ENCODE results near the gene ANKRD40.
A peak's percentile ranks its signal among the peaks of the same experiment; 100 is the strongest.
"Not testable (repeated sequence)": the region's sequence is repeated elsewhere in the genome, so short reads cannot be mapped to it uniquely, and the experiment has no call there.

Gene ANKRD40, protein sequence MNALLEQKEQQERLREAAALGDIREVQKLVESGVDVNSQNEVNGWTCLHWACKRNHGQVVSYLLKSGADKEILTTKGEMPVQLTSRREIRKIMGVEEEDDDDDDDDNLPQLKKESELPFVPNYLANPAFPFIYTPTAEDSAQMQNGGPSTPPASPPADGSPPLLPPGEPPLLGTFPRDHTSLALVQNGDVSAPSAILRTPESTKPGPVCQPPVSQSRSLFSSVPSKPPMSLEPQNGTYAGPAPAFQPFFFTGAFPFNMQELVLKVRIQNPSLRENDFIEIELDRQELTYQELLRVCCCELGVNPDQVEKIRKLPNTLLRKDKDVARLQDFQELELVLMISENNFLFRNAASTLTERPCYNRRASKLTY

DNA sequence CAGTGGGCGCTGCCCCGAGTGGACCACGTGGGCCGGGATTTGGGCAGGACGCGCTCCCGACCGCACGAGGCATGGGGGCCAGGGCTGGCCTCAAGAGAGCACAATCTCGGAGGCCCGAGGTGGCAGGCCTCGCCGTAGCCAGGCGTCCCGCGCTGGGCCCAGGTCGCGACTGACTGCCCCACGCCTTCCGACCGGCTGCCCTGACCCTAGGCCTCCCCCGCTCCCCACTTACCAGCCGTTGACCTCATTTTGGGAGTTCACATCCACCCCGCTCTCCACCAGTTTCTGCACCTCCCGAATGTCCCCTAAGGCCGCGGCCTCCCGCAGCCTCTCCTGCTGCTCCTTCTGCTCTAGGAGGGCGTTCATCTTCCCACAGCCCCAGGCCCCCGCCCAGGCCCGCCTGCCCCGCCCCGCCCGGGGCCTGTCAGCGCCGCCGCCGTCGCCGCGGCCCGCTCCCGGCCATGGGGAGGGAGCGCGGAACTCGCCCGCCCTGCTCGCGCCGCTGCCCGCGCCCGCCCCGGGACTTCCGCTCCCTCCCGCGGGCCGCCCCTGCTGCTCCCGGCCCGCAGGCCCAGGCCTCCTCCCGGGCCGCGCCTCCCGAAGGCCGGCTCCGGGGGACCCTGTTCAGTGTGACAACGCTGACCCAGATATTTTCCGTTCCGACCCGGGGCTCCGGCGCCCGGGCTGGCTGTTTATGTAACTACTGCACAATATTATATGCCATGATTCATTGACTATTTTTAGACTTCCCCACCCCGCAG lies at the start of gene ANKRD40:
ANKRD40 (minus strand) TSS at position 626 of the 761 bp plus-strand sequence; CDS start at position 366, 260 bp downstream.
- peak; percentile 64 for FAIRE-seq

DNA sequence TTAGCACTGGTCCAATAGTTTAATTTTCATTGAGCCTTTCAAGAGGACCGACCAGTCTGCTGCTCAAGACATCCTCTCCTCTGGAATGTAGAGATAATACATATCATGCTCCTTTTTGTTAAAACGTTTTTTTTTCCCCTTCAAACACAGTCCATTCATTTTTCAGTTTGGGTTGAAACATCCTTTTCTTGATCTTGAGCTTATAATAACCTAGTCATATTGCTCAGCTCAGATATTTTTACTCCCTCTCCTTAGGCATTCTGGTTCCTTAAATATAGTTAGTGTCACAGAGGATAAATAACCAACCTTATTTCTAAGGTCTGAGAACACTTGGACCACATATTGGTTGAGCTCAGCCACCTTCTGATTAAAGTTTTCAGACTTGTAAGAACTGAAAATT lies 46.8 kb upstream of the ANKRD40 start:
- no peak for FAIRE-seq

DNA sequence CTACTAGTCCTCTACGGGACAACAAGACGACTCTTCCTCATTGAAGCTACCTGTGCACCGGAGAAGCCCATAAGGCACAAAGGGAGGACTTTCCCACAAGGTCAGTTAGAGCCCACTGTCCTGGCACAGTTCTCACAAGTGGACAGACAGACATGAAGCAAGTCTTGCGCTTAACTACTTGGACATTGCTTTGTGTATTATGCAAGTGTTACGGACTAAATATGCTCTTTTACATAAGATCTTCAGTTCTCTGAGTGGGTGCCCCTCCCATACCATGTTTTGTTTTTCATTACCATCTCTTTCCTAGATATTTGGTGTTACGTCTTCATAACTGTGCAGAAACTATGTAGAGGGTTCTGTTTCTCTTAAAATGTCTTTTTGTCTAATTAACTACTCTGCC lies 41.5 kb upstream of the ANKRD40 start:
- no peak for FAIRE-seq

DNA sequence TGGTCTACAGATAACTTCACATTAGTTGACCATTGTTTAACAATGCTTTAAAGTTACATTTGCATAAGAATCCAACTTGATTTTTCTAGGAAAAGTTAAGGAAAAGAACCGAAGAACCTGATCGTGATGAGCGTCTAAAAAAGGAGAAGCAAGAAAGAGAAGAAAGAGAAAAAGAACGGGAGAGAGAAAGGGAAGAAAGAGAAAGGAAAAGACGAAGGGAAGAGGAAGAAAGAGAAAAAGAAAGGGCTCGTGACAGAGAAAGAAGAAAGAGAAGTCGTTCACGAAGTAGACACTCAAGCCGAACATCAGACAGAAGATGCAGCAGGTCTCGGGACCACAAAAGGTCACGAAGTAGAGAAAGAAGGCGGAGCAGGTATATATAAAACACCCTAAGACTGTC lies 37.9 kb upstream of the ANKRD40 start:
- FAIRE-seq, result no peak

DNA sequence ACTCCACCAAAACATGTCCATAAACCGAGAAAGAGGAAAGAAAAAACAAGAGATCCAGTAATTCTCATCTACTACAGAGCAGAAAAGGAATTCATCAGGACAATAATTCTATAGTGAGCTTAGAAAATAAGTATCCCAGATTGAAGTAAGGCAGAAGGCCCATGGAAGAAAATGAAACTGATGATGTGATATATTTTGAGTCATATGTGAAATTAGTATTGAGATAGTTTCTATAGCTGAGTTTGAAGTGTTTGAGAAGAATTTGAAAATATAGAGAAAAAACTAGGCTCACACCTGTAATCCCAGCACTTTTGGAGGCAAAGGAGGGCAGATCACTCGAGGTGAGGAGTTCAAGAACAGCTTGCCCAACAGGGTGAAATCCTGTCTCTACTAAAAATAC lies 31.4 kb upstream of the ANKRD40 start:
- FAIRE-seq, result no peak

DNA sequence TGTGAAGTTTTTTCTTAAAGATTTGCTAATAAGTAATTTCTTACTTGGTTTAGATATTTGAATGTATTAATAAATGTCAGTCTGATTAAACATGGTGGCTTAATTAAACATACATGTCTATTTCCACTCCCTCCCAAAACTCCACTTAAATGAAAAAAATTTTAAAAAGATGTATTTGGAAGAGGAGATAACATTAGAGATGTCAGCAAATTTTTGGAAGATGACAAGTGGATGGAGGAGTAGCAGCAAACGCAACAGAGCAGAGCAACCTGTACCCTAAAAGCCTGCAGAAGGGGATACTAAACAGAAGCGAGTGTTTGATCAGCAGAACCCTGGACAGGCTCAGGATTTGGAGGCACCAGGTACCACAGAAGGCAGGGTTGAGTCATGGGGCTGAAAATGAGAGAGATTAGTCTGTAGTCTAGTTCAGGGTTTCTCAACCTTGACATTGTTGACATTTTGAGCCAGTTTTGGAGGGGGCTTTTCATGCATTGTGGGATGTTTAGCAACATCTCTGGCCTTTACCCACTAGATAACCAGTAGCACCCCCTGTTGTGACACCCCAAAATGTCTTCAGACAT lies 29.5 kb upstream of the ANKRD40 start:
- no peak for FAIRE-seq

DNA sequence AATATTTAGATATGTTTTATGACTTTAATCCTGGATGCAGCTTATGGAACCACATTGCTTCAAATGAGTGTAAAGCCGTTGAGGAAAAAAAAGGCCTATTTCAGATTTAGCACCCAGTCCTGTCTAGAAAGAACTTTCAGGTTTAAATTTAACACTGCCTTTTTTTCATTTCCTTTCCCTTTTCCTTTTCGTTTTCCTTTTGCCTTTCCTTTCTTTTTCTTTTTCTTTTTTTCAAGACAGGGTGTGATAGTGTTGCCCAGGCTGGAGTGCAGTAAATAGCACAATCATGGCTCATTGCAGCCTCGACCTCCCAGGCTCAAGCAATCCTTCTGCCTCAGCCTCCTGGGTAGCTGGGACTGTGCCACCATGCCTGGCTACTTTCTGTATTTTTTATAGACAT lies 27.6 kb upstream of the ANKRD40 start:
- FAIRE-seq, result no peak

DNA sequence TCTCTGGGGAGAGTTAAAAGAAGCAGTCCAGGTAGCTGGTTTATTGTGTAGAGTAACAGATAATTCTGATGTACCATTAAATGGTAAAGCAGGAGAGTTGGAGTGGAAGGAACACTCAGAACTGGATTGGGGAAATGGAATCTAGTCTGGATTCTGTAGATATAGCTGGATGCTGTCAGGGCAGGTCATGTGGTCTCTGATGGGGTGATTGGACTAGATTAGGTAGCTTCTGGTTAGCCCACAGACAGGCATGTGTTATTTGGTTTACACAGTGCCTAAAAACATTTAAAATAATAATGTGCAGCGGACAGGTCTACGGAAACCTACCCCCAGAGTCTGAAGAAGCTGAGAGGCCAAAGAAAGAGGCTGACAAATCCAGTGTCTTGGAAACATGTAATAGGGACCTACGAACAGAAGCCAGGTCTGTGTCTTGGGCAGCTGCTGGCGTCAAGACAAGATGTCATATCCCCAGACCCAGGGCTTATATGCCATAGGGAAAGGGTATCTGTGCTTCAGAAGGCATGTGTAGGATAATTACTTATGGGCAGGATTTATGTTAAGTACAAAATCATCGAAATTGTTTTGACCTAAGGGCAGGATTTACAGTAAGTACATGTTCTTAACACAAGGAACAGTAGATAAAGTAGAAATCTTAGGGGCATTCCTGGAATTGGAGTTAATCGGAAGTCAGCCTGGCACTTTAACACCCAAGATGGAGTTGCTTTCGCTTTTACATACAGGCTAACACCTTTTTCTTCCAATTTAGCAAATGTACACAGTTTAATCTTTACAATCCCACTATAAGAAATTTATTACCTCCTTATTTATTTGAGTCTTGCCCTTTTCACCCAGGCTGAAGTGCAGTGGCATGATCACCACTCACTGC lies 24.1 kb upstream of the ANKRD40 start:
- FAIRE-seq, result no peak

DNA sequence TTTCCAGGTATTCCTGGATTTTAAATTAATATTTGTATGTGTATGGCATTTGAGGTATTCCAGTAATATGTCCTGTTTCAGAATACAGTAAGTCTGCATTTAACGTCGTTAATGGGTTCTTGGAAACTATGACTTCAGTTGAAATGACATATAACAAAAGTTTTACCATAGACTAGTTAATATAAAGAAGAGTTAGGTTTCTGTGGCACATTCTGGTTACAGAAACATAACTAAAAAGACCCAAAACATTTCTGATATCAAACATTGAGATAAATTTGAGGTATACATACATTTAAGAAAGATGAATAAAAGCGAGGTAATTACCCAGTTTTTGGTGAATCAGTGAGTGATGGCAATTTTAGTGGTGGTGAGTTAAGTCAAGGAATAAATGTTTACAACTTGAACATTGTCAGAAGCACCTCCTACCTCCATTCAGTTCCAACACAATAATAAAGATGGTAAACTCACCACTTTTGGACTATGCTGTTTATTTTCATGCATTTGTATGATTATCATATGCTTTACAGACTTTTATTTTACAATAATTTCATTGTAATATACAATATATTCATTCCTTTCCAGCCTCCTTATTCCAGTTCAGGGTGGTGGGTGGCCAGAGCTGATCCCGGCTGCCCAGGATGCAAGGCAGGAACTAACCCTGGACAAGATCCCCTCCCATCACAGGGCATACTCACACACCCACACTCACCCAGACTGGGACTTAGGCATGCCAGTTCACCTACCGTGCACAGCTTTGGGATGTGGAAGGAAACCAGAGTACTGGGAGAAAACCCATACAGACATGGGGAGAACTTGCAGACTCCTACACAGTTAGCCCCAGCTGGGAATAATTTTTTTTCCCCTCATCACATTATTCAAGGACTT lies 21.4 kb upstream of the ANKRD40 start:
- no peak for FAIRE-seq

DNA sequence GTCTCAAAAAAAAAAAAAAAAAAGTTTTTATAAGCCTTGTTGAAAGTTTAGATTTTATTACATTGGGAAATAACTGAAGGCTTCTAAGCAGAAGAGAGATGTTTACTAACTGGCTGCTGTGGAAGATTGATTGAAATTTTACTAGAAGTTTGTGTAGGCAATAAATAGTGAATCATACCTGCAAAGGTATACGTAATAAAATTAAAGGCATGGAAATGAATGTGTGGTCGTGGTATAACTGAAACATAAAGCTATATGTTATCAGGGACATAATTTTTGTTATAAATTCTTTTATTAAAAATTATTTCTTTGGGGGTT lies 20.4 kb upstream of the ANKRD40 start:
- no peak for FAIRE-seq

DNA sequence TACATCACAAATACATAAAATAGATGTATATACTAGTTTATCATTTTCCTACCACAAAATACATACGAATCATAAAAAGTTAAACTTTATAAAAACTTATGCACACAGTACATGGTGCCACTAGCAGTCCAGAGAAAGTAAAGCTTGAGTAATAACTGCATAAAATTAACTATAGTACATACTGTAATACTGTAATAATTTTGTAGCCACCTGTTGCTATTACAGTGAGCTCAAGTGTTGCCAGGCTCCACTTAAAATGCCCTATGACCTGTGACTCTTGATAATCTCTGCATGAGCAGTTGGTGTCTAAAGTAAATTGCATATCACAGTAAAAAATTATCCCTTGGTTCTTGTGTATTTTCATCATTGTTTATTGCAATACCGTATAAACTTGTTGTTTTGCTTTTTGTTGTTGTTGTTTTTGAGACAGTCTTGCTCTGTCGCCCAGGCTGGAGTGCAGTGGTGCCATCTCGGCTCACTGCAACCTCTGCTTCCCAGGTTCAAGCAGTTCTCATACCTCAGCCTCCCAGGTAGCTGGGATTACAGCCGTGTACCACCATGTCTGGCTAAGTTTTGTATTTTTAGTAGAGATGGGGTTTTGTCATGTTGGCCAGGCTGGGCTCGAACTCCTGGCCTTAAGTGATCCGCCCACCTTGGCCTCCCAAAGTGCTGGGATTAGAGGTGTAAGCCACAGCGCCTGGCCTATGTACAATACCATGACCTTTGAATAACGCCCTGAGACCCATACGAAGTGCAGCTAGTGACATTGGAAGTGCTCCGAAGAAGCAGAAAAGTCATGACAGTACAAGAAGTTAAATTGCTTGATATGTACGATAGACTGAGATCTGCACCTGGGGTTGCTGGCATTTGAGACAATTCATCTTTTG lies 18.3 kb upstream of the ANKRD40 start:
- no peak for FAIRE-seq

DNA sequence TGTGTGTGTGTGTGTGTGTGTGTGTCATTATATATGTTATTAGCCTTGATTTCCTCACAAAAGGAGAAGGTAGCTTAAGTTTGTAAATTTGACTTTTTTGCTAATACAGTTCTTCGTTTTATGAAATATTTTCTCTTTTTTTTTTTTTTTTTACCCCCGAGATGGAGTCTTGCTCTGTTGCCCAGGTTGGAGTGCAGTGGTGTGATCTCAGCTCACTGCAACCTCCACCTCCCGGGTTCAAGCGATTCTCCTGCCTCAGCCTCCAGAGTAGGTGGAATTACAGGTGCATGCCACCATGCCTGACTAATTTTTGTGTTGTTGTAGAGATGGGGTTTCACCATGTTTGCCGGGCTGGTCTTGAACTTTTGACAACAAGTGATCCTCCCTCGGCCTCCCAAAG lies 16.9 kb upstream of the ANKRD40 start:
- not testable (repeated sequence) for FAIRE-seq

DNA sequence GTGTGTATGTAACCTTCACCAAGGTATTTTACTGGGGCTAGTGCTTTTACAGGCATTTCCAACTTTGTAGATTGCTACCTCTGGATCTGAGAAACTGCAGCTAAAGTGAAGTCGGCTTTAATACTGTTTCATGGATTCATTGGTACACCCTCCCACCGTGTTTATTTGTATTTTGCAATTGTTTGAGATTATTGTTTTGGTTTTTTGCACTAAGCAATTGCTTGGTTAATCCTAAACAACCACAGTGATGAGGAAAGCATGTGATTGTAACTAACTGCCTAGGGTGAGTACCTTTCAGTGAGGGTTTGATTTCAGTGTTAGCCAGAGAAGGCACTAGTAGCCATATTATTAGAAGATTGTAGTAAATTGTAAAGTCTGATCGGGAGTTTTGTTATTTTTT lies 15.0 kb upstream of the ANKRD40 start:
- no peak for FAIRE-seq

DNA sequence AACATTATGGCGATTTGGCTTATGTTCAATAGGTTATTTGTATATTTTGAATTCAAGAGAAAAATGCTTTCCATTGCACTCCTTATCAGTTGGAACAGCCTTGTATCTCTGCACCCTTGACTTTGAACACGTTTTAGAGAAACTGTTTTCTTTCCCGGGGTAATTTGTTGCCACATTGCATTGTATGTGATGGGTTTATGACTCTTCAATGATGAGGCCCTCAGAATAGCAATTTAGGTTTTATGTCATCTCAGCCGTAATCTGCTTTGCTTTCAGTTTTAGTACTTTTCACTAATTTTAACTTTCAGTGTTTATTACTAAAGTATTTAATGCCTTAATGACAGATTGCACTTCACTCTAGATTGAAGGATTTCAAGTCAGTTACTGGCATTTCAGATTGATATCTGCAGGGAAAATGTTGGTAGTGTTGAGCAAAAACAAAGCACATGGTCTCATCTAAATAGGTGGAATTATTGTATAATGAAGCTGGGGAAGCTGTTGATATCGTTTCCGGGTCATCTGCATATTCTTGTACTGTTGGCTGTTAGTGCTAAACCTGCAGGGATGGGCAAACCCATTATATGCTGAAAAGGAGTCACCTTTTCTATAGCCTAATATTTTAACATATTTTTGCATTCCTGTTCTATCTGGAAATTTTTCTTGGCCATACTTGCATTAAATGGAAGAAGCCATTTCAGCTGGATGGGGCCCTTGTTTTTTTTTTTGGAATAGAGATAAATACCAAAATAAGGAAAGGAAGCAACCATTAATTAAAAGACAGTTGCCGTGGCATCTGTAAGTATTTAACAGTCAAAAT lies 13.7 kb upstream of the ANKRD40 start:
- FAIRE-seq, result no peak

DNA sequence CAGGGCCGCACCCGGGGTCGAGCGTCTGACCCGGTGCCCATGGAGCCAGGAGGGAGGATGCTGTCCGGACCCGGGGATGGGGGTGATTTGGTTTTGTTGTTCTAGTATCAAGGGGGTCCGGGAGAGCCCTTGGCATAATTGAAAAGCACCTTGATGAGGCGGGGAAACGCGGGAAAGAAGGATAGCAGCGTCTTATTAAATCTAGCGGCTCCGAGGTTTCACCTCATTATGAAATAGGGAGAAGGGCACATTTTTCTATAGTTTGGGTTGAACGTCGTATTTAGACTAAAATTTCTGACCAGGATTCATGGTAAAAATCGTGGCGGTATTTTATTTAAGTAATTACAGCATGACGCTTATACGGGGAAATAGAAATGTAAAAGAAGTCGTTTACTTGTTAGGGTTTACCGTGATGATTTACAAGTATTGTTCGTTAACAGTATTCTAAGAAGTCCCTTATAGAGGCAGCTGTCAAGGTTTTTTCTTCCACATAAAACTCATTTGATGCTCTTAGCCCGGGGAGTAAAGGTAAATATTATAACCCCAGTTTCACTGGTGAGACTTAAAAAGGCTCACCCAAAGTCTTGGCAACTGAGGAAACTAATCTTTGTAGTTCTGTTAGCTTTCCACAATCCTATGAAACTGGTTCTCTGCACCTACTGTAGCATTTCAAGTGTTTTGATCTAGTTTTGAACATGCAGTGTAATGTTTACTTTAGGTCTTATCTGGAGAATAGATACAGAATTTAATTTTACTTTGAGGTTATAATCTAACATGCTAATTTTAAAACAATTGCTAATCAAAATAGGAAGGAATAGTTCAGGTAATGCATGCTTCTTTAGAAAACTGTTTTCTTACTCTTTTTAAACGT lies 12.4 kb upstream of the ANKRD40 start:
- FAIRE-seq, result no peak

DNA sequence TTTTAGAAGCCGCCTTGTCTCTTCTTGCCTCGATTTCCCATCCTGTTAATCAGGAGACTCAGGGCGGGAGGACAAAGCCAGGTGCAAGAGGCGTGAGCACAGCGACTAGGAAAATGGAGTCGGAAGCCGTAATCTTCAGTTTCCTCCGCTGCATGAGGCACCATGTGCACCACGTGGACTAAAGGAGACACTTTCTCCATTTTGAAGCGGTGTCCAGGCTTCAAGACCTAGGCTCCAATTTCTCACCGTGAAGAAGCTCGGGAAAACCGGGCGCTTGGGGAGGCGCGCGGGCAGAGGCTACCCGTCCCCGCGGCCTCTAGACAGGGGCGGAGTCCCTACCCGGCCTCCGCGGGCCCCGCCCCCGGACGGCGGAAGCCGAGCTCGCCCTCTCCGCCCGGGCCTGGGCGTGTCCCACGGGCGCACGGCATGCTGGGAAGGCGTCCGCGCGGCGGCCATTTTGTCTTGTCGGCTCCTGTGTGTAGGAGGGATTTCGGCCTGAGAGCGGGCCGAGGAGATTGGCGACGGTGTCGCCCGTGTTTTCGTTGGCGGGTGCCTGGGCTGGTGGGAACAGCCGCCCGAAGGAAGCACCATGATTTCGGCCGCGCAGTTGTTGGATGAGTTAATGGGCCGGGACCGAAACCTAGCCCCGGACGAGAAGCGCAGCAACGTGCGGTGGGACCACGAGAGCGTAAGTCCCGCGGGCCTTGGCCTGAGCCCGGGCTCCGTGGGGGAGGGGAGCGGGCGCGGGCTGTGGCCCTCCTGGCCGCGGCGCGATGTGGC lies 11.6 kb upstream of the ANKRD40 start, which contains the start of gene LUC7L3:
LUC7L3 (plus strand) TSS at position 460 of the 780 bp plus-strand sequence; CDS start at position 590, 130 bp downstream.
- FAIRE-seq, result no peak

DNA sequence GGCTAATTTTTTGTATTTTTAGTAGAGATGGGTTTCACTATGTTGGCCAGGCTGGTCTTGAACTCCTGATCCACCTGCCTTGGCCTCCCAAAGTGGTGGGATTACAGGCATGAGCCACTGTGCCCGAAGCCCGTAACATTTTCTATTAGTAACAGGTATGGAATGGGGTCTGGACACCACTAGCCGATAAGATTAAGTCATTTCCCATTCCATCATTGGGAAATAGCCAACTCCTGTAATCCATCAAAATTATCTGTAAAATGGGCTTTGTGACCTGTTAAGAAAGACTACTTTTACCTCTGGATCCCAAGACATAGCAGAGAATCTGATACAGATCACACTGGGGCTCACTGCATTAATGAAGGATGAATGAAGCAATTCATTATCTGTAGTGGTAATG lies 7.8 kb upstream of the ANKRD40 start:
- no peak for FAIRE-seq

DNA sequence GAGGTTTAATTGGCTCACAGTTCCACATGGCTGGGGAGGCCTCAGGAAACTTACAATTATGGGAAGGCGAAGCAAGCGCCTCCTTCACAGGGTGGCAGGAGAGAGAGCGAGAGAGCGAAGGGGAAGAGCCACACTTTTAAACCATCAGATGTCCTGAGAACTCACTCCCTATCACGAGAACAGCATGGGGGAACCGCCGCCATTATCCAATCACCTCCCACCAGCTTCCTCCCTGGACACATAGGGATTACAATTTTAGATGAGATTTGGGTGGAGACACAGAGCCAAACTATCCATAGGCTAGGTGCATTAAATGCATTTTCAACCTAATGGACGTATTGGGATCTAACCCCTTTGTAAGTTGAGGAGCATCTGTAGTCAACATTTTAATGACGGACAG lies 4.9 kb upstream of the ANKRD40 start:
- no peak for FAIRE-seq

Measured in islet of Langerhans (tissue), 1 donor.